ENCODE results near the gene EED.
"Not testable (repeated sequence)": the region's sequence is repeated elsewhere in the genome, so short reads cannot be mapped to it uniquely, and the experiment has no call there.

EED gene

DNA sequence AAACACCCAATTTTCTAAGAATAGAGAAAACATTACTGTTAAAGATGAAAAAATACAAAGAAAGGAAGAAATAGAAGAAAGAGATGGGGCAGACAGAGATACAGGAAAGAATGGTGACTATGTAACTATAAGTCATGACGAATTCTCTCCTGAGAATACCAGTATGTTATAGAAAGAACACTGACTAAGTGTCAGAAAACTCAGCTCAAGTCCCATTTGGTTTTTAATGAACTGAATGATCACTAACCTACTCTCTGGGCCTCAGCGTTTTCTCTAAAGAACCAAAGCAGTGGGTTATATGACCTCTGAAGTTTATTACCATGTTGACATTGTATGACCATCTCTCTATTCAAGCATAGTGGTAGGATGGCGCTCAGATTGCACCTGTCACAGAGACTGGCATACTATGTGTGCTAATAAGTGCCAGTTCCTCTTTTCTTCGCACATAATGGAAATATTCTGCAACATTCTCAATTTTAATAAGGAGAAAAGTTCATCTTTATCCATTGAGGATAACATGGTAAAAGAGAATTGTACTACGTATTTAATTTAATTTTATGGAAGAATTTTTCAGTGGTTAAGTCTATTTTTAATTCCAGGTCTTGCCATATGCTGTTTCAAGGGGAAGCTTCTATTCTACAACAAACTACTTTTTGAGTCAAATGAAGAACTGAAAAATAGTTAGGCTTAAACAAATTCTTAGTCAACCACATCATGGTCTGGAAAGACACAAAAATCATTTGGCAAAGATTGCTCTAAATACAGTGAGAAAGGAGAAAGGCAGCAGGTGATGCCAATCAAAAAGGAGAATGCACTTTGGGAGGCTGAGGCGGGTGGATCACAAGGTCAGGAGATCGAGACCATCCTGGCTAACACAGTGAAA, 25.0 kb upstream of the EED start:
- no peak for DNase-seq

DNA sequence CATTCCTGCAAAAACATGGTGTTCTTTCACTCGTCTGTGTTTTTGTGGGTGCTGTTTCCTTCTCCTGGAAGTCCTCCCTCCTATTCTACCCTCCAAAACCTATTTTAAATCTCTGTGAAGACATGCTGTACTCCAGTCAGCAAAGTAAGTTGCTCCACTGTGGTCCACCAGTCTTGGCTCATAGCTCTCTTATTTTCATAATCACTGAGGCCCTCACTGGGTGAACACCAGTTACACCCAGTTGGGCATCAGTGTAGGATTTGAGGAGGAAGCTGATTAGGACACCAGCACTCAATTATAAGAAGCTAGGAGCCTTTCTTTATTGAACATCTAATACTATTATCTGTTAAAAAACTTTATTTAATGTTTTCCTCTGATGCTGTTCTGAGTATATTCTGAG, 23.9 kb upstream of the EED start:
- no peak for DNase-seq

DNA sequence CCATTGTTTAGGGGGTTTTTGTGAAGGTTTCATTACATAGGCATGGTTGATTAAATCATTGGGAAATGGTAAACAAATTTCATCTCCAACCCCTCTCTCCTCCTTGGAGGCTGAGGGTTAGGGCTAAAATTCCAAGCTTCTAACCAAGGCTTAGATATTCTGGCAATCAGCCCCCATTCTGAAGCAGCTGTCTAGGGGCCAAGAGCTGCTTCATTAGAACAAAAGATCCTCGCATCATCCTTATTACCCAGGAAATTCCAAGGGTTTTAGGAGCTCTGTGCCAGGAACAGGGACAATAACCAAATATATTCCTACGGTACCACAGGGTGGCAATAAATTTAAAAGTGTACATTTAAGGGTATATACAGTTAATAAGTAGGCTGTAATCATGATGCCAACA, 22.5 kb upstream of the EED start:
- DNase-seq = no peak

DNA sequence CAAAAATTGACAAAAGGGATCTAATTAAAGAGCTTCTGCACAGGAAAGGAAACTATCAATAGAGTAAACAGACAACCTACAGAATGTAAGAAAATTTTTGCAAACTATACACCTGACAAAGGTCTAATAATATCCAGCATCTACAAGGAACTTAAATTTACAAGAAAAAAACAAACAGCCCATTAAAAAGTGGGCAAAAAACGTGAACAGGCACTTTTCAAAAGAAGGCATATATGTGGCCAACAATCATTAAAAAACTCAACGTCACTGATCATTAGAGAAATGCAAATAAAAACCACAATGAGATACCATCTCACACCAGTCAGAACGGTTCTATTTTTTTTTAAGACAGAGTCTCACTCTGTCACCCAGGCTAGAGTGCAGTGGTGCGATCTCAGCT, 20.0 kb upstream of the EED start:
- DNase-seq = not testable (repeated sequence)

DNA sequence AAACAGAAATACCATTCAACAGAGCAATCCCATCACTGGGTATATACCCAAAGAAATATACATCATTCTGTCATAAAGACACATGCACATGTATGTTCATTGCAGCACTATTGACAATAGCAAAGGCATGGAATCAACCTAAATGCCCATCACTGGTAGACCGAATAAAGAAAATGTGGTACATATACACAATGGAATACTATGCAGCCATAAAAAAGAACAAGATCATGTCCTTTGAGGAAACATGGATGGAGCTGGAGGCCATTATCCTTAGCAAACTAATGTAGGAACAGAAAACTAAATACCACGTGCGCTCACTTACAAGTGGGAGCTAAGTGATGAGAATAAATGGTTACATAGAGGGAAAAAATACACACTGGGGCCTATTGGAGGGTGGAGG, 19.2 kb upstream of the EED start:
- DNase-seq = not testable (repeated sequence)

DNA sequence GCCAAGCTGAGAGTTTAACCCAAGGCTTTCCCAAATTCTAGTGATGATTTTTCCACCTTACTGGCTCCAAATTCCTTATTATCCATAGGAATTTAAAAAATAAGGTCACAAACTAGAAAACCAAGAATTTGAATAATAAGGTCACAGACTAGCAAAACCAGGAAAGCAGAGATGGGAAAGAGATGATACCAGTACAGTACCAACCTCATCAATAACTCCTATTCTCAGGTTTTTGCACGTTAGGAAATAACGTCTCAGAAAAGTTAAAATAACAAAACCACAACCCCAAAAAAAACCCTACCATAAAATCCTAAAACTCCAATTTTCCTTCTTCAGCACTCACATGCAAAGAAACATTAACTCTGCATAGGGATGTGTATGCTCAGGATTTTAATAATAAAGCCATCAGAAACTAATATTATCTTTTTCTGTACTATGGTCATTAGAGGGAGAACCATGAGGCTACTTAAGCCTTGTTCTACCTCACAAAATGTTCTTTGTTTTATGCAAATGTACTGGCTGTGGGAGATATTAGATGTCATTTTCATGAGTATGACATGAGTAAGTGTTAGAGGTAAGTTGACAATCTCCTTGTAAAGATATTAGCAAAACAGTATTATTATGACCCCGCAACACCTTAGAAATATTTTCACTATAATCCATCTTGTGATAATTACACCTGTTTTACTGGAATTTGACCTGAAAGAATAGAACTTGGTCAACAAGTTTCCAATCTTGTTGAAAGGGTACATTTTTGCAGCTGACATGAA, 16.1 kb upstream of the EED start:
- no peak for DNase-seq

DNA sequence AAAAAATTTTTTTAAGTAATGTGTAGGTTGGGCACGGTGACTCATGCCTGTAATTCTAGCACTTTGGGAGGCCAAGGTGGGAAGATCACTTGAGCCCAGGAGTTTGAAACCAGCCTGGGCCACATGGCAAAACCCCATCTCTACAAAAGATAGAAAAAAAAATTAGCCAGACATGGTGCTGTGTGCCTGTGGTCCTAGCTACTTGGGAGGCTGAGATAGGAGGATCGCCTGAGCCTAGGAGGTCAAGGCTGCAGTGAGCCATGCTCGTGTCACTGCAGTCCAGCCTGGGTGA, 15.6 kb upstream of the EED start:
- not testable (repeated sequence) for DNase-seq

DNA sequence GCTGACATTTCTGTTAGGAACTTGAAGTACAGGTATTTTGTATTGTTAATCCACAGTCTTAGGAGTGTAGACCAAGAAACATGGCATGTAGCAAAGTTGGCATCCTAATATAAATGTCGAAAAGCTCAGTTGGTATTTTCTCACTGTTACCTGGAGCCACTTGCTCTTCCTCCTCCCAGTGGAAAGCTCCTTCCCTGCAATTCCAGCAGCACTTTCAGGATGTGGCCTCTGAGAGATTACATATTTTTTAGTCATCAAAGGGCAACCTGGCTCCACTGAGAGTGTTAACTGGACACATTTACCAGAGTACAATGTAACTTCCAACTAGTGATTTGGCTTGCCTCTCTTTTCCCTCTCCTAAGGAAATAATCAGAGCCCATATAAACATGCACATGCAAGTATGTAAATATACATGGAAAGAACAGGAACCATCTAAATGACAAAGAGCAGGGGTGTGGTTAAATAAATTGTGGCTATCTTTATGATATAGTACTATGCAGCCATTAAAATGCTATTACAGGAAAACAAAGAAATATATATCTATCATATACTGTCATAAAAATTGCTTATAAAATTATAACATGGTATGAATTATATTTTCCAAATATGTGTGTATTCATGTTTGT, 14.3 kb upstream of the EED start:
- no peak for DNase-seq

DNA sequence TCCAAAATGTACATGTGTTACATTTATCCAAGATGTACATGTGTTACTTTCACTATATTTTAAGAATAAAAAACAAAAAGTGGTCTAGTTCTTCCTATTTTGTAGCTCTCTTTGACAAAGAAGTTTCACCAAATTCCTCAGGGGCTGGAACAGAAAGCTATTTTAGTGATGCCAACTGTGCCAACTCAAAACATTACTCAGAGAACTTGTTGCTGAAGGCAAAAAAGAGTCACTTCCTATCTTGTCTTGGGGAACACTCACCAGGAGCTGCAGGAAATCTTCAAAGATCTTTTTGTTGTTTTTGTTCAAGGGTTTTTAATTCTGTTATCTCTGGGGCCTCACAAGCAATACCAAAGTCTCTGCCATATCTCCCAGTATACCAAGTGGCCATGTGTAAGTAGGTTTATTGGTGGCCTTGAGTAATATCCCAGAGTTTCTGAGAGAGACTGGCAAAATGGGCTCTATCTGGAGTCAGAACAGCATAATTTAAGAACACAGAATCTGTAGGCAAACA, 13.6 kb upstream of the EED start:
- no peak for DNase-seq

DNA sequence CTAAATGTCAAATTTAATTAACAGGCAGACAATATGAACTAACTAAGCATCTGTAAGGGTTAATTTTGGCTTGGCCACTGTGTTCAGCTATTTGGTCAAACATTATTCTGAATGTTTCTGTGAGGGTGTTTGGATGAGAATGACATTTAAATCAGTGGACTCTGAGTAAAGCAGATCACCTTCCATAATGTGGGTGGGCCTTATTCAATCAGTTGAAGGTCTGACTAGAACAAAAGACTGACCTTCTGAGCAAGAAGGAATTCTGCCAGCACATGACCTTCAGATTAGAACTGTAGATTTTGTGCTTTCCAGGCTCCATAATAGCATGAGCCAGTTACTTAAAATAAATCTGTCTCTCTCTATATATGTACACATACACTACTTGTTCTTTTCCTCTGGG, 12.0 kb upstream of the EED start:
- no peak for DNase-seq

DNA sequence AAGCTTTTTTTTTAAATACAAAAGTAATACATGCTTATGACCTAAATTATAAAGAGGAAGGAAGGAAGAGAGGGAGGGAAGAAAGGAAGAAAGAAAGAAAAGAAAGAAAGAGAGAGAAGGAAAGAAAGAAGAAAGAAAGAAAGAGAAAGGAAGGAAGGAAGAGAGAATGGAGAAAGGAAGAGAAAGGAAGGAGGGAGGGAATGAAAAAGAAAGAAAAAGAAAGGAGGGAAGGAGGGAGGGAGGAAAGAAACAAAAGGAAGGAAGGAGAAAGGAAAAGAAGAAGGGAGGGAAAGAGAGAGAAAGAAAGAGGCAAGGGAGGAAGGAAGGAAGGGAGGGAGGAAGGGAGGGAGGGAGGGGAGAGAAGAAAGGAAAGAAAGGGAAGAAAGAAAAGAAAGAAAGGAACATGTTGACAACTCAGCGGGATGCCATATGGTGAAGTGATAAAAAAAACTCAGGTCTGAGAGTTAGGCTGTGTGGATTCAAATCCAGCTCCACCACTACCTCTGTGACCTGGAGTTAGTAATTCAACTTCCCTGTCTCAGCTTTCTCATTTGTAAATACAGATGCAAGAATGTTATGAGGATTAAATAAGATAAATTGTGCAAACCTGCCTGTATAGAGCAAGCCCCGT, 9.6 kb upstream of the EED start:
- DNase-seq = no peak

DNA sequence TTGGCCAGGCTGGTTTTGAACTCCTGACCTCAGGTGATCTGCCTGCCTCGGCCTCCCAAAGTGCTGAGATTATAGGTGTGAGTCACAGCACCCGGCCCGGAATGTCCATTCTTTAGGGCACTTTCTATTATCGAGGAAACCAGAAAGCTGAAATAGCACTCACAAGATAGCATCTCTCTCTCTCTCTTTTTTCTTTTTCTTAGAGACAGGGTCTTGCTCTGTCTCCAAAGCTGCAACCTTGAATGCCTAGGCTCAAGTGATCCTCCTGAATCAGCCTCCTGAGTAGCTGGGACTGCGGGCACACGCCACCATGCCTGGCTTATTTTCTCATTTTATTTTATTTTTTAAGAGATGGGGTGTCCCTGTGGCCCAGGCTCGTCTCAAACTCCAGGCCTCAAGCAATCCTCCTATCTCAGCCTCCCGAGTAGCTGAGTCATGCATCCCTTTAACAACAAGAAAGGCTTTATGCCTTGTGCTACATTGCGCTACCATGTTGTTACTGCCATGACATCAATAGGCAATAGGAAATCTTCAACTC, 7.2 kb upstream of the EED start:
- DNase-seq = no peak

DNA sequence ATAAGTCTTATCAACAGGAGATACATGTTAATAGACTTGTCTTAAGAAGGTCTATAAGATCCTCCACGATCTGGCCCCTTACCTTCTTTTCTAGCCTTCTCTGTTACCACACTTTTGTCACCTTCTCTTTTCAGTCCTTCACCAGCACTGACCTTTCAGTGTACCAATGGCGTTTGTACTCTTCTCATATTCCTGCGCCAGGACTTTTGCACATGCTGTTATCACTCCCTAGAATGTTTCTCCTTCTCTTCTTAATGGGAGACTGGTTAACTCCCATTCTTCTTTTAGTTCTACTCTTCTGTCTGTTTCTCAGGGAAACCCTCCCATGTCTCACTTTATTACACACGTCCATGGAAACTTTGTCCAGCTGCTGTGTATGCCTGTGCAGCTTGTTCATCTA, 4.4 kb upstream of the EED start:
- no peak for DNase-seq

DNA sequence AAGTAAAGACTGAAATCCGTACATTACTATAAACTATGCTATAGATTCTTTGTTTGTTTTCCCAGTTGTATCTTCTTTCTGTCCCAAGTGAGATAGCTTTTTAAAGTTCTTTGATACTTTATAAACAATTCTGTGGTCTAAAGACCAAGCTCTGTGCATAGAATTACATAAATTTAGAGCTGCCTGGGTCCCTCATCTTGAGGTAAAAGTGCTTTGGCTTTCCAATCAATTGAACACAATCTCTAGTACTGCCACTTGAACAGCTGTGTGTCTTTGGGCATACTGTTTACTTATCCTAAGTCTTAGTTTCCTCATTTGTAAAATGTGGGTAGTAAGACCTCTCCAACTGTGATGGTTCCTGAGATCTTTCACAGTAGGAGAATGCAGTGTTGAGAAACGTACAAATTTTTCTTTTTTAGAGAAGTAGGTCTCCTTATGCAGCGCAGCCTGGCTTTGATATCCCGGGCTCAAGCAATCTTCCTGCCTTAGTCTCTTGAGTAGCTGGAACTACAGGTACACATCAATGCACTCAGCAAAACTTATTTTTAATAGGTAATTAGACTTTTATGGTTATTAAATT, 2.5 kb upstream of the EED start:
- no peak for DNase-seq

DNA sequence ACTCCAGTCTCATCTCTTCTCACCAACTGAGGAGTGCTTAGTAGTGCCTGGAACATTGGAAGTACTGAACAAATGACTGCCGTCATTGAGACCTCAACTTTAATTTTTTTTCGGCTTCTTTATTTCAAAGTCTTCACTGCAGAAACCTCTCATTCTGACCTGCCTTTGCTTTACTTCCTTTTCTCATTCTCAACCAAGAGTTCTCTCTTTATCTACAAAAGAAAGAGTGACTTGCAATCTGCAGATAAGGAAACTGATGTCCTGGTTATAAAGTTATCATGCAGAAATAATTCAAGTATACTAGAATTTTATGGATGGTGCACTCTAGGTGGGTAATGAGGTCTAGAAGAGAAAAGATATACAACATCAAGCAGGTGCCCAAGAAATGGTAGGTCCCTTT, 1.2 kb upstream of the EED start:
- DNase-seq = no peak

DNA sequence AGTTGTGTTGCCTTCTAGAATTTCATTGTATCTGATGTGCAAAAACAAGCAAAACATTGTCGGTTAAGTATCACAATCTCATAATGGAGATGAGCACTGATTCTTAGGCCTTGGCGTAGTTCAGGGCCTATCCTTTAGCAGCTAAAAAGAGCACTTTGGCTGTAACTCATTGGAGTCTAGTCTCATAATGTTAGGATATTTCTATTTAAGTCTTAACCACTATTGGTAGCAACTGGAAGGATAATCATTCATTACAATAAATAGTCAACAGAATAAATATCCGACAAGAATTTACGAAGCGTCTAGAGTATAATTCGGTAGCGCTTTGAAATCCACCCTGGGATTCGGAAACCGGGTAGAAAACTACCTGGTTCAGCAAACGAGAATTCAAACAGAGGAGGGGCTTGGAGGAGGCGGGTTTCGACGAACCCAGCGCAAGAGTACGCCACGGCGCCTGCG, 461 bp upstream of the EED start:
- peak; percentile 87 for DNase-seq

DNA sequence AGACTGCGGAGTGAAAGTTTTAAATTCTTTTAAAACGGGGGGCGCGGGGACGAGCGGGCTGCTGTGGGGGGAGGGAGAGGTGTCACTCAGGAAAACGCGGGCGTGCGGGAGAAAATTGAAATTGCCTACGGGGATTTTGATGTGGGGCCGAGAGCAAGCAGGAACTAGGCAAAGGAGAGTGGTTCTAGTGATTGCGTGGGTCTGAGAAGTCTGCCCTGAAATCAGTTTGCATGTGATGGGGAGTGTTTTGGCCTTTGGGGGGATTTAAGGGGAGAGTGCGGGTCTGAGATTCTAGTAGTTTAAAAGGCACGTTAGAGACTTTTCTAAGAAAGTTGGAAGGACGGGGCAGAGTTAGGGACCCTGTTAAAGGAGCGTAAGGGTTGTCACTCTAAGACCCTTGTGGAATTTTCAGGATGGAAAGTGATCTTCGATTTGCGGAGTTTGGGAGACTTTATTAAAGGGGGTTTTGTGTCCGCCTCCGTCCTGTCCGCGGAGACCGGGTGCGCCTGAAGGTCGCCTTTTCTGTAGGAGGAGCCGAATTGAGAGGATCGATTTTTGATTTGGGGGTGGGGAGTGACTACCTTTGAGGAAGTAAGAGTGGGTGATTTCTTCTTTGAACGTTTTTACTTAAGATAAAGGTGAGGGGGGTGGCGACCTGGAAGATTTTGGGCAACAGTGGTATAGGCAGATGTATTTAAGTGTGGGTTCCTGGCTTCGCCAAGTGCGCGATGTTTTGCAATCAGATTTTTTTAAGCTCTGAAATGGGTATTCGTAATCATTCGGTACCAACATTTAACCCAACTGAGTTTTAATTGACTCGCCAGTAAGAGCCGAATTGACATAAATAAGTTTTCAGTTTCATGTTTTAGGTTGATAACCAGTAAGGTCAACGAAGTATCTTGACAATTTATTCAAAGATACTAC, 1.1 kb downstream of the EED start:
- no peak for DNase-seq

DNA sequence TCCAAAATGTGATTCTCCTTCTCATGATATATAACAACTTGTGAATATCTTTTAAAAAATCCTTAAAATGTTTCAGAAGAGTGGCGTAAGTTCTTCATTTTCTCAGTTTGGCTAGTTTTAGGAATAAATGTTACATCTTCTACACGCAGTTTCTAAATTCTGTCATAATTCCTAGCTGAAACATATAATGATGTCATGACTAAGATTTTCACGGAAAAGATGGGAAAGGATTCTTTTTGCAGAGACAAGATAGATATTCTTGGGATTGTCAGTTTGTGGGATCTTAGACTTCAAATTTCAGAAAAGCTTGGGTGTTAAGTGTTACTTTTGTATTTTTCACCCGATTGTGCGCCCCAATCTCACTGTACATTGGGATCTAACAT, 1.7 kb downstream of the EED start:
- no peak for DNase-seq

DNA sequence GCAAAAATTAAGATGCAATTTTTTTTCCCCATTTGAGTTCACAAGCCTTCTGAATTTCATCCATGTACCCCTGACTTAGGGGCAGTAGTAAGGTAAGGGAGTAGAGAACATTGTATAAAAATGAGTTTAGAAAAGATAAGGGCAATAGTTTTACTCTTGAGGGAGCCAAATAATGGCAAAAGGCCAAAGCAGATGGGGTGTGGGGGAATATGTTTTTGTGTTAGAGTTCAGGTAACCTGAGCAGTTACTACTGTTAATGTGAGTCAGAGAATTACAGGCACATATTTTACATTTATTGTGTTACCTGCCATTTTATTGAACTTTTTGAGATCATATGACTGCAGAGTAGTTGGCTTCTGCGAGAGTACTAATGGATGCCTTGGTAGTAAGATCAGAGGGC, 3.1 kb downstream of the EED start:
- no peak for DNase-seq

DNA sequence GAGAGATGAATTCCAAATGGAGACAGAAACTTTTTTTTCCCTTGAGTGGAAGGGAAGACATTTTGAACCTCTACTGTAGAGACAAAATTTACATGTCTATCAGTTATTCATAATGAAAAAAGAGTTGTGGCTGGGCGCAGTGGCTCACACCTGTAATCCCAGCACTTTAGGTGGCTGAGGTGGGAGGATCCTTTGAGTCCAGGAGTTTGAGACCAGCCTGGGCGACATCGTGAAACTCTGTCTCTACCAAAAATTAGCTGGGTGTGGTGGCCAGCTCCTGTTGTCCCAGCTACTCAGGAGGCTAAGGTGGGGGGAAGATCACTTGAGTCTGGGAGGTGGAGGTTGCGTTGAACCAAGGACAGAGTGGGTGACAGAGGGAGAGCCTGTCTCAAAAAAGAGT, 4.1 kb downstream of the EED start:
- no peak for DNase-seq

DNA sequence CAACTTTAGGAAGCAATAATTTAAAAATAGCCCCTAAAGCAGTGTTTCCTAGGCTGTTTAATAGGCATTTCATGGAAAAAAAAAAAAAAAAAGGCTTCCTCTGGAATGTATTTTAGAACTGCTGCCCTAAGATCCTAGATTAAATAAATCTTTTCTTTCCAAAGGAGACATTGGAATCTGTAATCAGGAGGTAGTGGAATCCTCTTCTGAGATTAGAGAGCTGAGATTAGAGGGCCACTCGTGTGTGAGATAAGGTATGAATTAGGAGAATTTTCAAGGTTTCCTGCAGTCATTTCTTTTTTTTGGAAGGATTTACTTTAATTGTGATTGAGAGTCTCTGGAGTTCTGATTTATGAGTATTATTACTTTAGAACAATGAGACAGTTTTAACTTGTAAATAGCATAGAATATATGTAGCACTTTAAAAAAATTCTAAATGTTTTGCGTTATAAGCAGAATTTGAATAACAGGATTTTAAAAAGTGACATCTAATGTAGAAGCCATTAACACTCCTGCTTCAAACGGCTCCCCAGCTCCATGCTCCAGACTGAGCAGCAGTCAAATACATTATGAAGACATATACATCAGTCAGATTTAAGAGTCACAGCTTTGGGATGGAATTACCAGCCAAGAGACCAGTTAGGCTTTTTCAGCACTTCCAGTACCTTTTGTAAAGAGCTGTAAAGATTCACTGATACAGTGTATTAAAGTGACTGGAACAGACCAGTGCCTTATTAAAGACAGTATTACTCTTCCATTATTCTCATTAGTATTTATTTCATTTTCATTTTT, 5.0 kb downstream of the EED start:
- DNase-seq = no peak

Data from CD4-positive, alpha-beta T cell treated with Interleukin-15 for 1 hour (primary cell).